HepG2 (cell line): Measurements from ENCODE around the gene ICOS. TPM values are rescaled to one million over a fixed set of nuclear protein-coding genes. Genes with fewer than 3 reads are reported as not detected.

Experiments used
- ATAC-seq: fragments of 200-7000 bp; cut with Tn5 transposase; 3 replicates; pipeline ENCODE4 v1.9.1; 2020; ENCODE audit warnings: mild to moderate bottlenecking, moderate library complexity
- BruUV-seq: library from RNA; stranded (reverse); fragments of 400-500 nt; replicated peaks from 2 replicates; lab custom pipeline; 2021; lab: Mats Ljungman, UMichigan
- CTCF ChIA-PET: fragments of 300-600 bp; formaldehyde crosslinking; extraction: SDS; loops from one replicate; lab custom pipeline; 2021; ENCODE audit warnings: low total read pairs, inconsistent platforms, low intra/inter-chr PET ratio; lab: Yijun Ruan, JAX
- POLR2A ChIA-PET: fragments of 350-600 bp; sonication (Branson Sonifier 250); formaldehyde crosslinking; loops from one replicate; lab custom pipeline; 2020; ENCODE audit warnings: antibody characterized with exemption, inconsistent platforms; lab: Yijun Ruan, JAX
- DNase-seq: peaks from one replicate; pipeline ENCODE4 v3.0.0-alpha.2; 2015; ENCODE audit warnings: low spot score
- FAIRE-seq: peaks from 3 replicates; lab custom pipeline; 2011; peaks lifted over from hg19 to GRCh38; lab: Jason Lieb, UNC
- H2AFZ ChIP-seq: one replicate; pipeline ENCODE4 v1.6.1; 2011; ENCODE audit warnings: low read length, inconsistent platforms
- H3K27ac ChIP-seq: fragments of 300-600 bp; 3 replicates; pipeline ENCODE4 v1.8.0; 2011; ENCODE audit warnings: mixed run types, mild to moderate bottlenecking, mixed read lengths, low read length, inconsistent platforms; ENCODE audit not compliant: insufficient read depth; ENCODE audit errors: extremely low read length
- H3K27me3 ChIP-seq, 2 experiments: fragments of 200-600 bp in 1 of 2; 2 replicates in 1 of 2; 3 replicates in 1 of 2; pipeline versions ENCODE4 v1.6.0 to v1.8.0; 2011; ENCODE audit warnings: low read length in 2 of 2, mild to moderate bottlenecking in 2 of 2, moderate library complexity in 2 of 2, inconsistent platforms in 1 of 2; ENCODE audit not compliant: insufficient read depth in 2 of 2, control insufficient read depth in 1 of 2
- H3K36me3 ChIP-seq, 2 experiments: fragments of 200-600 bp in 1 of 2; replicated peaks in 1 of 2; 2 replicates in 1 of 2; 3 replicates in 1 of 2; pipeline versions ENCODE4 v1.5.1 to v1.8.0; 2011; ENCODE audit warnings: low read length in 2 of 2, inconsistent platforms in 1 of 2; ENCODE audit not compliant: insufficient read depth in 2 of 2, control insufficient read depth in 1 of 2
- H3K4me1 ChIP-seq: 2 replicates; pipeline ENCODE4 v1.5.1; 2012; ENCODE audit warnings: low read length, inconsistent platforms; ENCODE audit not compliant: insufficient read depth
- H3K4me2 ChIP-seq: 2 replicates; pipeline ENCODE4 v1.6.0; 2011; ENCODE audit warnings: low read depth, low read length, inconsistent platforms
- H3K4me3 ChIP-seq, 3 experiments: fragments of 200-600 bp in 1 of 3; sonication (generic), shearing (Covaris generic) in 1 of 3; replicated peaks in 1 of 3; 2 replicates each; pipeline ENCODE4 v1.5.1; 2011 to 2016; ENCODE audit warnings: low read length in 3 of 3, inconsistent platforms in 2 of 3, low read depth in 2 of 3, mild to moderate bottlenecking in 2 of 3, control low read depth in 1 of 3, mixed read lengths in 1 of 3; ENCODE audit not compliant: insufficient read depth in 1 of 3
- H3K79me2 ChIP-seq: one replicate; pipeline ENCODE4 v1.6.1; 2011; ENCODE audit warnings: low read length, inconsistent platforms; ENCODE audit not compliant: insufficient read depth
- H3K9ac ChIP-seq: 2 replicates; pipeline ENCODE4 v1.6.0; 2011; ENCODE audit warnings: mild to moderate bottlenecking, low read depth, low read length, inconsistent platforms; ENCODE audit not compliant: insufficient read depth
- H3K9me3 ChIP-seq: 2 replicates; pipeline ENCODE4 v1.5.1; 2012; ENCODE audit warnings: mild to moderate bottlenecking, low read length
- H4K20me1 ChIP-seq: 2 replicates; pipeline ENCODE4 v1.6.0; 2011; ENCODE audit warnings: inconsistent platforms, mild to moderate bottlenecking, low read length, moderate library complexity; ENCODE audit not compliant: insufficient read depth
- ATF5 ChIP-seq: sonication (generic); formaldehyde crosslinking; IDR thresholded peaks from 2 replicates; pipeline ENCODE4 v1.4.0; 2020; ENCODE audit warnings: mild to moderate bottlenecking, low read depth, missing genetic modification reagents
- MAFK ChIP-seq, 2 experiments: IDR thresholded peaks in 1 of 2; conservative IDR thresholded peaks in 1 of 2; 2 replicates each; pipeline ENCODE4 v1.6.1; 2011; ENCODE audit warnings: improper control_type of control experiment in 2 of 2, low read length in 2 of 2
- MATR3 ChIP-seq: sonication (generic); formaldehyde crosslinking; IDR thresholded peaks from 2 replicates; pipeline ENCODE4 v1.4.0; 2020; ENCODE audit warnings: missing genetic modification reagents
- MIER2 ChIP-seq: IDR thresholded peaks from 2 replicates; pipeline ENCODE4 v1.6.1; 2016; ENCODE audit warnings: missing biosample characterization, missing genetic modification reagents
- MTERF4 ChIP-seq: sonication (generic); formaldehyde crosslinking; IDR thresholded peaks from 2 replicates; pipeline ENCODE4 v1.8.0; 2023; ENCODE audit warnings: mild to moderate bottlenecking, missing genetic modification reagents
- RFXANK ChIP-seq: IDR thresholded peaks from 2 replicates; pipeline ENCODE4 v1.6.1; 2016
- SATB2 ChIP-seq: sonication (generic); formaldehyde crosslinking; IDR thresholded peaks from 2 replicates; pipeline ENCODE4 v1.5.0; 2020; ENCODE audit warnings: missing genetic modification reagents
- STAT5B ChIP-seq: sonication (generic); formaldehyde crosslinking; IDR thresholded peaks from 2 replicates; pipeline ENCODE4 v1.4.0; 2020; ENCODE audit warnings: missing genetic modification reagents
- THAP7 ChIP-seq: sonication (generic); formaldehyde crosslinking; IDR thresholded peaks from 2 replicates; pipeline ENCODE4 v1.8.1; 2023; ENCODE audit warnings: mild to moderate bottlenecking, missing genetic modification reagents
- XRCC5 ChIP-seq: fragments of 200-400 bp; formaldehyde crosslinking; optimal IDR thresholded peaks from 2 replicates; pipeline ENCODE3; 2017; ENCODE audit warnings: mild to moderate bottlenecking, low read length
- ZFP36 ChIP-seq: fragments of 150-350 bp; IDR thresholded peaks from 2 replicates; pipeline ENCODE4 v1.6.1; 2018; ENCODE audit warnings: borderline replicate concordance, low read length, low read depth; ENCODE audit not compliant: partially characterized antibody
- ZMAT5 ChIP-seq: sonication (generic); formaldehyde crosslinking; IDR thresholded peaks from 2 replicates; pipeline ENCODE4 v1.5.0; 2020; ENCODE audit warnings: mild to moderate bottlenecking, low read depth, missing genetic modification reagents, borderline replicate concordance
- ZNF24 ChIP-seq: fragments of 450-650 bp; IDR thresholded peaks from 2 replicates; pipeline ENCODE4 v1.6.1; 2017; ENCODE audit warnings: antibody characterized with exemption, mild to moderate bottlenecking
- ZNF251 ChIP-seq: sonication (generic); formaldehyde crosslinking; IDR thresholded peaks from 2 replicates; pipeline ENCODE4 v1.9.0; 2021; ENCODE audit warnings: mild to moderate bottlenecking, missing genetic modification reagents
- ZNF430 ChIP-seq: sonication (generic); formaldehyde crosslinking; IDR thresholded peaks from 2 replicates; pipeline ENCODE4 v1.9.0; 2021; ENCODE audit warnings: mild to moderate bottlenecking, missing genetic modification reagents
- ZNF501 ChIP-seq: sonication (generic); formaldehyde crosslinking; IDR thresholded peaks from 2 replicates; pipeline ENCODE4 v1.5.1; 2020; ENCODE audit warnings: mild to moderate bottlenecking, moderate library complexity, missing genetic modification reagents
- ZSCAN29 ChIP-seq: sonication (generic); formaldehyde crosslinking; conservative IDR thresholded peaks from 2 replicates; pipeline ENCODE4 v1.4.0; 2020; ENCODE audit warnings: mild to moderate bottlenecking, missing genetic modification reagents
- WGBS: methylation state at CpG from one replicate; pipeline ENCODE4 v1.1.6; 2017; ENCODE audit warnings: low lambda C conversion rate; 5-methylcytosine and 5-hydroxymethylcytosine counted together
- in situ Hi-C: cut with HindIII; loops from 2 replicates; pipeline ENCODE4 v1.10.0; 2017; ENCODE audit warnings: low pct_unique_long_range_greater_than_20kb; ENCODE audit not compliant: extremely low pct_ligation_motif_present
- intact Hi-C: fragments of 100-400 bp; cut with micrococcal nuclease; formaldehyde crosslinking; loops from one replicate; pipeline ENCODE4 v1.10.0; 2022; ENCODE audit not compliant: unreplicated experiment
- polyA plus RNA-seq, 8 experiments: library from polyadenylated mRNA; depleted of rRNA in 3 of 8; stranded (reverse) in 7 of 8; unstranded in 1 of 8; fragments of >200 nt; fragmentation: Illumina TruSeq in 4 of 8; extraction: Trizol in 4 of 8; gene quantifications; 2 replicates each; pipeline versions ENCODE4 v1.2.1 to v1.2.3, GENCODE V29; 2011 to 2016; ENCODE audit warnings: low read depth in 4 of 8, missing spikeins in 1 of 8, mixed read lengths in 1 of 8; ENCODE audit not compliant: insufficient read depth in 1 of 8
- total RNA-seq, 5 experiments: library from RNA; depleted of rRNA; stranded (reverse); fragments of >200 nt; fragmentation: Illumina TruSeq; extraction: Trizol; gene quantifications; 2 replicates each; pipeline ENCODE4 v1.2.3, GENCODE V29; 2016; ENCODE audit warnings: low read depth in 1 of 5

Gene ICOS
- total and polyA plus RNA-seq, 2 of the 13 experiments (the other 11 are each of a cell fraction or from before 2014, with no cell fraction given): not detected

GRCh38 chr2:203893401-203893800 lies 43.2 kb upstream of the ICOS start:
- FAIRE-seq: no peak
- DNase-seq: no peak
- Histone ChIP-seq H4K20me1 (no peaks in the 10 kb centered on the region), H3K4me1 (no peaks in the 10 kb centered on the region), H2AFZ (no peak overlapping the region), H3K27ac (no peak overlapping the region), H3K4me3 (no peak overlapping the region), H3K4me2 (no peak overlapping the region), H3K79me2 (no peaks in the 10 kb centered on the region), H3K36me3 (no peaks in the 10 kb centered on the region), H3K27me3 (no peaks in the 10 kb centered on the region; a peak in 1 of 5 replicates), H3K9me3 (no peaks in the 10 kb centered on the region), H3K9ac (no peak overlapping the region)
- ChIA-PET POLR2A (no interaction called here), CTCF (no interaction called here)
- TF ChIP-seq MAFK (conservative IDR thresholded peaks at IDR 0.05 in 1 of 2, IDR thresholded peaks at IDR 0.05 in 1 of 2; ENCODE audit: low read length in 2 of 2) (no peak), ATF5 (no peak), SATB2 (CRISPR knock-in tag) (no peak), RFXANK (CRISPR knock-in tag) (no peak), MATR3 (CRISPR knock-in tag) (no peak), ZNF24 (no peak), ZNF501 (no peak), MTERF4 (CRISPR knock-in tag) (no peak), ZSCAN29 (no peak)
- ATAC-seq: no peak
- in situ Hi-C loops (no loop called here), intact Hi-C loops (no loop called here)
- no TSS peak for BruUV-seq

- Histone ChIP-seq H3K79me2 (no peaks in the 10 kb centered on the region), H3K4me3 (no peak overlapping the region), H3K27ac (no peak overlapping the region), H3K27me3 (no peaks in the 10 kb centered on the region; a peak in 1 of 5 replicates), H2AFZ (no peak overlapping the region), H3K4me2 (no peak overlapping the region), H3K9me3 (no peaks in the 10 kb centered on the region), H4K20me1 (no peaks in the 10 kb centered on the region), H3K36me3 (no peaks in the 10 kb centered on the region), H3K4me1 (no peaks in the 10 kb centered on the region), H3K9ac (no peak overlapping the region)
- no TSS peak for BruUV-seq
- ChIA-PET POLR2A (no interaction called here), CTCF (no interaction called here)
- TF ChIP-seq XRCC5: no peak
- TF ChIP-seq ZNF251: no peak
- no peak for TF ChIP-seq ZNF430 (CRISPR knock-in tag)
- TF ChIP-seq STAT5B (CRISPR knock-in tag): no peak
- no peak for TF ChIP-seq MIER2 (CRISPR knock-in tag)
- TF ChIP-seq ZFP36: no peak
- no peak for TF ChIP-seq ZMAT5 (CRISPR knock-in tag)
- TF ChIP-seq THAP7 (CRISPR knock-in tag): no peak
- ATAC-seq: no peak
- WGBS: 69% methylated on average over 7 of the region's 7 CpGs
- in situ Hi-C loops (no loop called here), intact Hi-C loops (no loop called here)
- no peak for FAIRE-seq
- DNase-seq: no peak
Measured at GRCh38 chr2:203893840-203894239, 42.7 kb upstream of the ICOS start.
